Activated T-cell treated with anti-CD3 and anti-CD28 coated beads for 48 hours (primary cell): Measurements from ENCODE around the gene PRODH2.

Experiments
- DNase-seq: peaks from one replicate; pipeline ENCODE4 v3.0.0-alpha.2; 2020; ENCODE audit warnings: low read depth

Gene PRODH2, protein sequence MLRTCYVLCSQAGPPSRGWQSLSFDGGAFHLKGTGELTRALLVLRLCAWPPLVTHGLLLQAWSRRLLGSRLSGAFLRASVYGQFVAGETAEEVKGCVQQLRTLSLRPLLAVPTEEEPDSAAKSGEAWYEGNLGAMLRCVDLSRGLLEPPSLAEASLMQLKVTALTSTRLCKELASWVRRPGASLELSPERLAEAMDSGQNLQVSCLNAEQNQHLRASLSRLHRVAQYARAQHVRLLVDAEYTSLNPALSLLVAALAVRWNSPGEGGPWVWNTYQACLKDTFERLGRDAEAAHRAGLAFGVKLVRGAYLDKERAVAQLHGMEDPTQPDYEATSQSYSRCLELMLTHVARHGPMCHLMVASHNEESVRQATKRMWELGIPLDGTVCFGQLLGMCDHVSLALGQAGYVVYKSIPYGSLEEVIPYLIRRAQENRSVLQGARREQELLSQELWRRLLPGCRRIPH

DNA sequence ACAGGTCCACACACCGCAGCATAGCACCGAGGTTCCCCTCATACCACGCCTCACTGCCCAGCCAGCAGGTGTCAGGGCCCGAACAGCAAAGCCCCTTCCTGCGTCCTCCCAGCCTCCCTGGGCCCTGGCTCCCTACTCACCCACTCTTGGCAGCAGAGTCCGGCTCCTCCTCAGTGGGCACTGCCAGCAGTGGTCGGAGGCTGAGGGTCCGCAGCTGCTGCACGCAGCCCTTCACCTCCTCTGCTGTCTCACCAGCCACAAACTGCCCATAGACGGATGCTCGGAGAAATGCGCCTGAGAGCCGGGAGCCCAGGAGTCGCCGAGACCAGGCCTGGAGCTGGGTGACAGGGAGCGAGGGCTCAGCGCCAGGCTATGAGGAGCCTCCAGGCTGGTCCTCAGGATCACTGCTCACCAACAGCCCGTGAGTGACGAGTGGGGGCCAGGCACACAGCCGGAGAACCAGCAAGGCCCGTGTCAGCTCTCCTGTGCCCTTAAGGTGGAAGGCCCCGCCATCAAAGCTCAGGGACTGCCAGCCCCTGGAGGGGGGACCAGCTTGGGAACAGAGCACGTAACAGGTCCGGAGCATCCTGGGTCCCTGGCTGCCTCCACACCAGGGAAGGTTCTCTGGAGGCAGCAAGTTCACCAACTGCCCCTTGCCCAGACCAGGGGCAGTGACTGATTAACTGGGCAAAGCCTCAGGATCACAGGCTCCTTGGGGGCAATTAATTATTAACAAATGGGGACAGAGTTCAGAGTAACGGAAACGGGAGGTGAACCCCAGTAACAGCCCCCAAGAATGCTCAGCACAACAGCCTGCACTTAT, at the start of gene PRODH2:
TSS of gene PRODH2 (minus strand) at position 626 of the 823 bp plus-strand sequence. CDS start at position 586, 40 bp downstream.
- DNase-seq = no peak

- DNase-seq = no peak
These were observed 49.1 kb upstream of the PRODH2 start for GRCh38 chr19:35861640-35862160.

DNA sequence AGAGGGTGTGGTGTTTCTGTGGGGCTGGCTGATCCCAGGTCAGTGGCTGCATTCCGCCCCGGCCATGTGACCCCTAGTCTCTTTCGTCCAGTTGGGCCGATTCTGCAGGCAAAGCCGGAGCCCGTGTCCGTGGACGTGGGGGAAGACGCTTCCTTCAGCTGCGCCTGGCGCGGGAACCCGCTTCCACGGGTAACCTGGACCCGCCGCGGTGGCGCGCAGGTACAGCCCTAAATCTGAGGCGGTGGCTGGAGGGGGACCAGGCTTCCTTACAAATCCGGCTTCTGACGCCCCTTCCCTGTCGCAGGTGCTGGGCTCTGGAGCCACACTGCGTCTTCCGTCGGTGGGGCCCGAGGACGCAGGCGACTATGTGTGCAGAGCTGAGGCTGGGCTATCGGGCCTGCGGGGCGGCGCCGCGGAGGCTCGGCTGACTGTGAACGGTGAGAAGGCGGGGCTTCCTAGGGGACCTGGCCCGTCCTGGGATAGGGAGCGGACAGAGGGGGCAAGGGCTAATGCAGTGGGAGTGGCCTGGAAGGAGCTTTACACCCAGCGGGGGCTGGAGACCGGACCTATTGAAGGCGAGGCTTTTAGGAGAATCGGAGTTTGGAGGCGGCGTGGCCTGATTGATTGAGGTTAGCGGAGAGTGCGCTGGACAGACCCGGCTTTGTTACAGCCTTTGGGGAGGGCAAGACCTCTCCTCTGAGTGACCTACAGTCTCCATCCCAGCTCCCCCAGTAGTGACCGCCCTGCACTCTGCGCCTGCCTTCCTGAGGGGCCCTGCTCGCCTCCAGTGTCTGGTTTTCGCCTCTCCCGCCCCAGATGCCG, 48.4 kb upstream of the PRODH2 start:
- DNase-seq = no peak

GRCh38 chr19:35860436-35860817, 47.8 kb upstream of the PRODH2 start:
- no peak for DNase-seq

DNA sequence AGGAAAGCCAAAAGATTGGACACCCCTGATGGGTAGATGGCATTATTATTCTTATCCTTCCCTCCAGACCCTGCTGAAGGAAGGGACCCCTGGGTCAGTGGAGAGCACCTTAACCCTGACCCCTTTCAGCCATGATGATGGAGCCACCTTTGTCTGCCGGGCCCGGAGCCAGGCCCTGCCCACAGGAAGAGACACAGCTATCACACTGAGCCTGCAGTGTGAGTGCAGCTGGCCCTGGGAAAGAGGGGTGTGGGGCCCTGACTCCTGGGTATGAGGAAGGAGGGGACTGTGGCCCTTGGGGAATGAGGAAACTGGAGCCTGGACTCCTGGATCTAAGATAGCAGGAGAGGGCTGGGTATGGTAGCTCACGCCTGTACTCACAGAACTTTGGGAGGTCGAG, 46.8 kb upstream of the PRODH2 start:
- DNase-seq = no peak

DNA sequence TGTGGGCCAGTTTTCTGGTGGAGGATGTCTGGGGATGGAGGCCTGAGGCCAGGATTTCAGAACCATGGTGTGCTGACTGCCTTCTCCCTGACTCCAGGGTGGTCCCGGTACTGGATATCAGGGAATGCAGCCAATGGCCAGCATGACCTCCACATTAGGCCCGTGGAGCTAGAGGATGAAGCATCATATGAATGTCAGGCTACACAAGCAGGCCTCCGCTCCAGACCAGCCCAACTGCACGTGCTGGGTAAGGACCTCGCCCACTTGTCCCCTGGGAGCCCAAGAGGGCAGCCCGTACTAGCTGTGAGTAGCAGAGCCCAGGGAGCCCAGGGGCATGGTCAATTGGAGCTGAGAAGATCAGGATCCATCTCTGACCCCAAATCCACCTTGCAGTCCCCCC, 45.7 kb upstream of the PRODH2 start:
- no peak for DNase-seq

- DNase-seq = no peak
These were observed 44.0 kb upstream of the PRODH2 start, which contains the start of gene KIRREL2 for GRCh38 chr19:35856546-35857149. KIRREL2 (plus strand) TSS chr19:35856911; CDS start chr19:35857120, 209 bp downstream.

DNA sequence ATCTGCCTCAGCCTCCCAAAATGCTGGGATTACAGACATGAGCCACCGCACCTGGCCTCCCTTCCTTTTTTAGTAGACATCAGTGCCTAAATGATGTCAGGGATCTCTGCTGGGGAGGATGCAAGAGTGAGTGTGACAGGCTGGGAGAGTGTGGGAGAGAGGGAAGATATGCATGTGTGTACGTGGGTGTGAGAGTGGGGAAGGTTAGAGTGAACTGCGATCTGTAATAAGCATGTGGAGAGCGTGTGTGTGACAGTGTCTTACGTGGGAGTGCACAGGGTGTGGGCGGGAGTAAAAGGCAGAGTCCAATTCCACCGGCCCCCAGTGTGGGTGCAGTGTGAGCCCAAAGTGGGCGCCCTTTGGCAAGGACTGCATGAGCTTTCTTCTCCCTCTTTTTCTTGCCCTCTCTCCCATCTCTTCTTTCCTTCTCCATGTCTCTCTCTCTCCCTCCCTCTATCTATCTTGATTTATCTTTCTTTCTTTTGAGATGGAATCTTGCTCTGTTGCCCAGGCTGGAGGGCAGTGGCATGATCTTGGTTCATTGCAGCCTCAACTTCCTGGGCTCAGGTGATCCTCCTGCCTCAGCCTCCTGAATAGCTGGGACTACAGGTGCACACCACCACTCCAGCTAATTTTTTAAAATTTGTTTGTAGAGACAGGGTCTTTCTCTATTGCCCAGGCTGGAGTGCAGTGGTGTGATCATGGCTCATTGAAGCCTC, 40.6 kb upstream of the PRODH2 start:
- no peak for DNase-seq

DNA sequence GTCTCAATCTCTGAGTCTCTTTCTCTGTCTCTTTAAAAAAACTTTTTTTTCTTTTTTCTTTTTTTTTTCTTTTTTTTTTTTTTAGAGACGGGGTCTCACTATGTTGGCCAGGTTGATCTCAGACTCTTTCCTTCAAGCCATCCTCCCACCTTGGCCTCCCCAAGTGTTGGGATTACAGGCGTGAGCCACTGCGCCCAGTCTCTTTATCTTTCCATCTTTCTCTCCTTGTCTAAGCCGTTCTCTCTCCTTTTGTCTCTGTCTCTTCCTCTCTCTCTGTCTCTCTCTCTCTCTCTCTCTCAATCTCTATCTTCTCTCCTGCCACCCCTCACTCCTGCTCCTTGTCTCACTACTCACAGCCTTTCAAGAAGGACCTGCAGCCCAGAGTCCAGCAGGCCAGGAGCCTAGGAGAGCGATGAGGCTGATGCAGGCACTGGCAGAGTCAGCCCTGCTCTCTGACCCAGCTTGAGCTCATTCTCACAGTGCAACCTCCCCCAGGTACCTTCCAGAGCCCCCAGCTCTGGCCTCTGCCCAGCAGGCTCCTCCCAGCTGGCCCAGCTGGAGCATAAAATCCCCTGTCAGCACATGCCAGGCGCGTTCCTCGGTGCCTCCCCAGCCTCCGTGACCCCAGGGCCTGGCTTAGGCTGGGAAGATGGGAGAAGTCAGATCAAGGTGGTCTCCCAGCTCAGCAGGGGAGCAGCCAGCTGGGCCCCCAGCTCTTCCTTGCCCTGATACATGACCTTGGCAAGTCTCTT, 39.6 kb upstream of the PRODH2 start, which contains the start of gene NPHS1:
TSS of gene NPHS1 (minus strand) at position 476 of the 752 bp plus-strand sequence. CDS start 667 bp downstream, outside the sequence.
- no peak for DNase-seq

- DNase-seq = no peak
These were observed 38.8 kb upstream of the PRODH2 start for GRCh38 chr19:35851213-35852028.

DNA sequence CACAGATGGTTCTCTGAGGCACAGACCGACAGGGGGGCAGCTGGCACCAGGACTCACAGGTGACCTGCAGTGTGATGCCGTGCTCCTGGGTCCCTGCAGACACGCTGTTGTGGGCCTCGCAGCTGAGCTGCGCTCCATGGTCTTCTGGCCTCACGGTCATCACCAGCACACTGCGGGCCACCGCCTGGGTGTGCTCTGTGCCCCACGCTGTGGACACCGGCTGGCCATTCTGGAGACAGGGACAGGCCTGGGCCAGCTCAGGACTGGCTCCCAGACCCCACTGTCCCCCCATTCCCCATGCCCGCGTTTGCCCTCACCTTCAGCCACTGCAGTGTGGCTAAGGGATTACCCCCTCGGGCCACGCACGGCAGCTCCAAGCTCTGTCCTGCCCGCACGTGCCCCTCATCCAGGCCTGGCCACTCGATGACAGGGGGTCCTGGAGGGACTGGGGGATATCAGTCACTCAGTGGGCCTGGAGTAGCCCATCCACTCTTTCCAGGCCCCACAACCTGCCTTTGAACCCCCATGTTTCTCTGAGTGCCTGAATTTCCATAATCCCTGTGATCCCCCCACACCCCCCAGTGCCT, 36.4 kb upstream of the PRODH2 start:
- no peak for DNase-seq

DNA sequence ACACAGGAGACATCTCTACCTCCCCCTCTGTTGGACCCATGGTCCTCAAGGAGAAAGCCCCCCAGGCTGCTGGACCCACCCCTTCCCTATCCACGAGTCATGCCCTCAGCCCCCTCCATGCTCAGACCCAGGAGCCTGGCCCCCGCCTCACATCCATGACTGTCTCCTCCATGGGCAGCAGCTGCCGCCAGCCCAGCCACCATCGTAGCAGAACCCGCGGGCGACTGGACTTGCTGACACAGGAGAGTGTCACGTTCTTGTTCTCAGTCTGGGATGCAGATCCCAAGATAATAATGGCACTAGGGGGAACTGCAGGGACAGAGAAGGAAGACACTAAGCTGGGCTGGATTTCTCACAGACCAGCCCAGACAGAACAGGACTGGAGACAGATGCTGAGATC, 35.8 kb upstream of the PRODH2 start:
- DNase-seq = no peak

GRCh38 chr19:35847911-35848310, 35.3 kb upstream of the PRODH2 start:
- no peak for DNase-seq

GRCh38 chr19:35846038-35846668, 33.5 kb upstream of the PRODH2 start:
- no peak for DNase-seq

- DNase-seq = no peak
These were observed 32.8 kb upstream of the PRODH2 start for GRCh38 chr19:35845215-35846037.

GRCh38 chr19:35844482-35845214, 32.0 kb upstream of the PRODH2 start:
- no peak for DNase-seq
